ENCODE data around the gene FOXF2. TPM values are rescaled to one million over a fixed set of nuclear protein-coding genes. Genes with fewer than 3 reads are reported as not detected.
A peak's percentile ranks its signal among the peaks of the same experiment; 100 is the strongest.

The FOXF2 gene
- total and polyA plus RNA-seq, 2 of the 4 experiments (the other 2 are of a cell fraction): 2.5 to 16.3 TPM

DNA sequence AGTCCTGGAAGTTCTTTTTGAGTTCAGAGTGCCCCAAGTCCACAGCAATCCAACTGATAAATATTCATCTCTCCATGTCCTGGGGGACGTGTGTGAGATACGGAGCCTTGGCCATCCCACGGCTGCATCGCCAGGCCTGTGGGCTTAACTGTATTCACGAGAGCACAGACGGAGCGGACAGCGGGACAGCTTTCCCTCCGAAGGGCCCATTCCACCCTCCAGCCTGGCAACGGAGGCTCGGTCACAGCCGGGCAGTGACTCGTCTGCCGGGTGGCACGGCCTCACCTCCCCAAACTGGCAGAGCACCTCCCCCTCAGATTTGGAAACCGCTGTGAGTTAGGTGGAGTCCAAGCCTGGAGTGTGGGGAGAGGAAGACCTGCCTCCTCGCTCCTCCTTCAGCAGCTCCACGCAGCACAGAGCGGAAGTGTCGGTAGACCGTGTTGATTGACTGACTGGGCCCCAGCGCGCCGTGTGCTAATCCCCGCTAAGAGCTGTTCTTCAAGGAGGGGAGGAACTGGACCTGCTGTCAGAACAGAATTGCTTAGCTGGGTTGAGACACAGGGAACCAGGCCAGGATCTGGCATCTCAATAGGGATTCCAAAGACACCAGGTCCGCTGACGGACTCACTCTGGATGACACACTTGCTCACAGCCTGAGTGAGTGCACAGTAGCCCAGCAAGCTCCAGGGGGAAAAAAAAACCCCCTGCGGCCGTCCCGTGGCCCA is 10.9 kb downstream of the FOXF2 start (continued):
- TF ChIP-seq MAFK (IDR thresholded peaks at IDR 0.05; ENCODE audit: low read depth, low read length): no peak

DNA sequence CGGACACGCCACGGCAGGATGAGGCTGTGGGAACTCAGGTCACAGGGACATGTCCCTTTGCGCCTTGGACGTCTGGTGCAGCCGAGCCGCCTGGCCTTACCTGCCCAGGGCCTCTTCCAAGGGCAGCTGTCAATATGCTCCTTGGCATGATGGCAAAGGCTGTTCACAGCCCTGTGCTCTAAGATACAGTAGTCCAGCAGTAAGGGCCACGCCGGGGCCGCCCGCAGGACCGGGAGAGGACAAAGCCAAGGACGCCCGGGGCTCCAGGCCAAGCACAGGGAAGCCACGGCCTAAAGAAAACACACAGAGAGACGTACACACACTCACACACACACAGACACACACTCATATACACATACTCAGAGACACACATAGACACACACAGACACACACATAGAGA is 13.0 kb downstream of the FOXF2 start:
- dilution Hi-C loops (cut with HindIII; ENCODE audit: low sequenced_read_pairs, unreplicated experiment): no loop called here
- Histone ChIP-seq H4K5ac (ENCODE audit: low read depth, low read length) (no peak overlapping the region), H2BK5ac (ENCODE audit: low read depth, low read length, poor library complexity, severe bottlenecking) (peak overlapping the region; percentile 67), H3K9me1 (ENCODE audit: insufficient read depth, low read length) (peaks cover 7% of the 10 kb centered on the region), H3K36me3 (ENCODE audit: control insufficient read depth, insufficient read depth, low read length) (no peaks in the 10 kb centered on the region), H2AK5ac (ENCODE audit: low read depth, low read length) (peak overlapping the region; percentile 53; the same call in 1 of the 2 replicates), H4K20me1 (ENCODE audit: insufficient read depth, low read length) (no peaks in the 10 kb centered on the region), H3K4me3 (ENCODE audit: insufficient read depth, low read depth, low read length) (no peak overlapping the region), H3K9ac (ENCODE audit: low read depth, low read length) (no peak overlapping the region), H4K8ac (ENCODE audit: low read depth in 2 of 2, low read length in 2 of 2) (no peak overlapping the region), H2AFZ (replicated peaks; ENCODE audit: low read length, poor library complexity) (no peak overlapping the region), H2BK20ac (ENCODE audit: low read depth, low read length) (no peak overlapping the region), H3K18ac (ENCODE audit: low read depth, low read length) (no peak overlapping the region), H3K27ac (ENCODE audit: insufficient read depth, low read length) (no peak overlapping the region), H3K4ac (ENCODE audit: low read depth, low read length) (peak overlapping the region; percentile 21; the same call in 1 of the 2 replicates), H3K4me1 (ENCODE audit: control insufficient read depth, insufficient read depth, low read length) (peaks cover 14% of the 10 kb centered on the region), H2BK120ac (ENCODE audit: low read depth, low read length) (no peak overlapping the region), H3K56ac (ENCODE audit: extremely low read depth, insufficient read depth, low read length) (no peak overlapping the region), H3K14ac (replicated peaks; ENCODE audit: low read depth, low read length) (no peak overlapping the region), H4K91ac (ENCODE audit: insufficient read depth, low read depth, low read length) (no peak overlapping the region), H2BK15ac (ENCODE audit: low read depth, low read length) (no peak overlapping the region), H3K79me1 (ENCODE audit: low read depth in 1 of 2, low read length in 2 of 2) (no peaks in the 10 kb centered on the region), H2AK9ac (replicated peaks; ENCODE audit: low read depth, low read length, poor library complexity) (no peak overlapping the region), H3K4me2 (ENCODE audit: low read depth, low read length) (no peak overlapping the region), H3K23ac (ENCODE audit: low read depth, low read length) (no peak overlapping the region), H3K27me3 (ENCODE audit: control insufficient read depth, insufficient read depth, low read length) (no peaks in the 10 kb centered on the region; the same call in 1 of the 2 replicates), H3K9me3 (ENCODE audit: control insufficient read depth, insufficient read depth, low read length) (no peaks in the 10 kb centered on the region)
- BruUV-seq (replicated peaks): no TSS peak
- intact Hi-C loops (cut with micrococcal nuclease): no loop called here
- no peak for DNase-seq
- POLR2A ChIA-PET (ENCODE audit: unreplicated experiment): no interaction called here
- CTCF ChIA-PET: no interaction called here
- no peak for ATAC-seq (ENCODE audit: low read depth)
- in situ Hi-C loops (cut with MboI; ENCODE audit: low sequenced_read_pairs): loop anchor here (10.0 kb wide), 1 partner anchor 688 kb away; no protein-coding TSS in a partner anchor
- WGBS, 2 experiments (ENCODE audit: extremely low coverage in 2 of 2, insufficient read length in 1 of 2): 89% methylated on average over 9 of the region's 16 CpGs; no CpG with 5 or more reads in 1 of the 2 experiments
- TF ChIP-seq, protein P1, sequence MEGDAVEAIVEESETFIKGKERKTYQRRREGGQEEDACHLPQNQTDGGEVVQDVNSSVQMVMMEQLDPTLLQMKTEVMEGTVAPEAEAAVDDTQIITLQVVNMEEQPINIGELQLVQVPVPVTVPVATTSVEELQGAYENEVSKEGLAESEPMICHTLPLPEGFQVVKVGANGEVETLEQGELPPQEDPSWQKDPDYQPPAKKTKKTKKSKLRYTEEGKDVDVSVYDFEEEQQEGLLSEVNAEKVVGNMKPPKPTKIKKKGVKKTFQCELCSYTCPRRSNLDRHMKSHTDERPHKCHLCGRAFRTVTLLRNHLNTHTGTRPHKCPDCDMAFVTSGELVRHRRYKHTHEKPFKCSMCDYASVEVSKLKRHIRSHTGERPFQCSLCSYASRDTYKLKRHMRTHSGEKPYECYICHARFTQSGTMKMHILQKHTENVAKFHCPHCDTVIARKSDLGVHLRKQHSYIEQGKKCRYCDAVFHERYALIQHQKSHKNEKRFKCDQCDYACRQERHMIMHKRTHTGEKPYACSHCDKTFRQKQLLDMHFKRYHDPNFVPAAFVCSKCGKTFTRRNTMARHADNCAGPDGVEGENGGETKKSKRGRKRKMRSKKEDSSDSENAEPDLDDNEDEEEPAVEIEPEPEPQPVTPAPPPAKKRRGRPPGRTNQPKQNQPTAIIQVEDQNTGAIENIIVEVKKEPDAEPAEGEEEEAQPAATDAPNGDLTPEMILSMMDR (conservative IDR thresholded peaks at IDR 0.05; ENCODE audit: low read depth, low read length): no peak
- TF ChIP-seq MAFK (IDR thresholded peaks at IDR 0.05; ENCODE audit: low read depth, low read length): no peak
- no peak for TF ChIP-seq SMC3 (IDR thresholded peaks at IDR 0.05; ENCODE audit: low read depth, low read length)
- no peak for TF ChIP-seq FOS (IDR thresholded peaks at IDR 0.05; ENCODE audit: low read depth, low read length)
- no peak for TF ChIP-seq NFE2L2 (IDR thresholded peaks at IDR 0.05; ENCODE audit: low read depth, low read length)
- no peak for TF ChIP-seq CEBPB (IDR thresholded peaks at IDR 0.05; ENCODE audit: low read depth, low read length)
- TF ChIP-seq, protein P2, sequence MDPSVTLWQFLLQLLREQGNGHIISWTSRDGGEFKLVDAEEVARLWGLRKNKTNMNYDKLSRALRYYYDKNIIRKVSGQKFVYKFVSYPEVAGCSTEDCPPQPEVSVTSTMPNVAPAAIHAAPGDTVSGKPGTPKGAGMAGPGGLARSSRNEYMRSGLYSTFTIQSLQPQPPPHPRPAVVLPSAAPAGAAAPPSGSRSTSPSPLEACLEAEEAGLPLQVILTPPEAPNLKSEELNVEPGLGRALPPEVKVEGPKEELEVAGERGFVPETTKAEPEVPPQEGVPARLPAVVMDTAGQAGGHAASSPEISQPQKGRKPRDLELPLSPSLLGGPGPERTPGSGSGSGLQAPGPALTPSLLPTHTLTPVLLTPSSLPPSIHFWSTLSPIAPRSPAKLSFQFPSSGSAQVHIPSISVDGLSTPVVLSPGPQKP (IDR thresholded peaks at IDR 0.05; ENCODE audit: borderline replicate concordance, low read depth, low read length): no peak
- TF ChIP-seq RAD21 (IDR thresholded peaks at IDR 0.05; ENCODE audit: low read length): no peak
- TF ChIP-seq, protein P3, sequence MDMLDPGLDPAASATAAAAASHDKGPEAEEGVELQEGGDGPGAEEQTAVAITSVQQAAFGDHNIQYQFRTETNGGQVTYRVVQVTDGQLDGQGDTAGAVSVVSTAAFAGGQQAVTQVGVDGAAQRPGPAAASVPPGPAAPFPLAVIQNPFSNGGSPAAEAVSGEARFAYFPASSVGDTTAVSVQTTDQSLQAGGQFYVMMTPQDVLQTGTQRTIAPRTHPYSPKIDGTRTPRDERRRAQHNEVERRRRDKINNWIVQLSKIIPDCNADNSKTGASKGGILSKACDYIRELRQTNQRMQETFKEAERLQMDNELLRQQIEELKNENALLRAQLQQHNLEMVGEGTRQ (IDR thresholded peaks at IDR 0.05; ENCODE audit: low read depth, low read length): no peak
- TF ChIP-seq MAZ (IDR thresholded peaks at IDR 0.05; ENCODE audit: borderline replicate concordance, low read depth, low read length): no peak
- no peak for TF ChIP-seq RFX5 (IDR thresholded peaks at IDR 0.05; ENCODE audit: low read depth, low read length)
- TF ChIP-seq MXI1 (IDR thresholded peaks at IDR 0.05; ENCODE audit: borderline replicate concordance, low read depth, low read length): no peak
- TF ChIP-seq BHLHE40 (IDR thresholded peaks at IDR 0.05; ENCODE audit: low read depth, low read length): no peak

Measured in IMR-90 (cell line).